B cell (primary cell): ENCODE measurements around the gene DLGAP4.

Source experiments
- CTCF ChIP-seq: fragments of 200-600 bp; IDR thresholded peaks from one replicate; pipeline ENCODE4 v1.8.0; 2022; ENCODE audit warnings: antibody characterized with exemption, mild to moderate bottlenecking
- EZH2 ChIP-seq: IDR thresholded peaks from 2 replicates; pipeline ENCODE4 v1.6.1; 2012; ENCODE audit warnings: borderline replicate concordance, low read depth, mild to moderate bottlenecking, moderate library complexity, low read length; ENCODE audit not compliant: insufficient read depth, poor library complexity, severe bottlenecking

- no peak for TF ChIP-seq CTCF
- TF ChIP-seq EZH2: no peak
Measured at GRCh38 chr20:36271639-36272546, 34.2 kb upstream of the DLGAP4 start.
